K562 (cell line): ENCODE measurements around the gene TMEM72. TPM values are rescaled to one million over a fixed set of nuclear protein-coding genes. Genes with fewer than 3 reads are reported as not detected.

Experiments used
- ATAC-seq: fragments of 200-7000 bp; cut with Tn5 transposase; 3 replicates; pipeline ENCODE4 v1.9.1; 2020; ENCODE audit warnings: moderate library complexity
- BruUV-seq: library from RNA; stranded (reverse); fragments of 400-500 nt; replicated peaks from 2 replicates; lab custom pipeline; 2021; lab: Mats Ljungman, UMichigan
- CTCF ChIA-PET: fragments of 300-600 bp; formaldehyde crosslinking; extraction: SDS; loops from one replicate; lab custom pipeline; 2021; ENCODE audit warnings: low intra/inter-chr PET ratio; lab: Yijun Ruan, JAX
- POLR2A ChIA-PET: fragments of 300-600, 350-650 bp; sonication (Branson Sonifier 250); formaldehyde crosslinking; extraction: SDS; loops from one replicate; lab custom pipeline; 2021; ENCODE audit warnings: antibody characterized with exemption, inconsistent platforms; lab: Yijun Ruan, JAX
- DNase-seq, 4 experiments: peaks; one replicate each; pipeline versions ENCODE4 v3.0.0 to v3.0.0-alpha.2; 2011 to 2018; ENCODE audit warnings: low spot score in 3 of 4, mixed read lengths in 3 of 4; ENCODE audit errors: extremely low read depth in 1 of 4
- FAIRE-seq: peaks from 2 replicates; lab custom pipeline; 2011; peaks lifted over from hg19 to GRCh38; lab: Jason Lieb, UNC
- H2AFZ ChIP-seq: 2 replicates; pipeline ENCODE4 v1.6.0; 2011; ENCODE audit warnings: low read depth, low read length, control low read depth, inconsistent platforms
- H3K27ac ChIP-seq: fragments of 200-600 bp; 3 replicates; pipeline ENCODE4 v1.8.0; 2011; ENCODE audit warnings: low read depth, mild to moderate bottlenecking, control low read depth, inconsistent platforms, low read length, moderate library complexity, mixed read lengths; ENCODE audit errors: extremely low read depth
- H3K27me3 ChIP-seq, 2 experiments: fragments of 300-600 bp in 1 of 2; 2 replicates in 1 of 2; 3 replicates in 1 of 2; pipeline versions ENCODE4 v1.6.0 to v1.8.0; 2011; ENCODE audit warnings: inconsistent platforms in 2 of 2, low read length in 2 of 2, mild to moderate bottlenecking in 1 of 2, mixed read lengths in 1 of 2, moderate library complexity in 1 of 2; ENCODE audit not compliant: control insufficient read depth in 2 of 2, insufficient read depth in 2 of 2
- H3K36me3 ChIP-seq: fragments of 300-600 bp; 3 replicates; pipeline ENCODE4 v1.8.0; 2011; ENCODE audit warnings: mild to moderate bottlenecking, low read length, inconsistent platforms; ENCODE audit not compliant: control insufficient read depth, insufficient read depth
- H3K4me1 ChIP-seq, 2 experiments: fragments of 200-600 bp in 1 of 2; replicated peaks in 1 of 2; 2 replicates in 1 of 2; 3 replicates in 1 of 2; pipeline versions ENCODE4 v1.5.1 to v1.8.0; 2011; ENCODE audit warnings: inconsistent platforms in 2 of 2, low read length in 2 of 2, mild to moderate bottlenecking in 1 of 2, mixed read lengths in 1 of 2, moderate library complexity in 1 of 2; ENCODE audit not compliant: control insufficient read depth in 2 of 2, insufficient read depth in 2 of 2
- H3K4me2 ChIP-seq: 2 replicates; pipeline ENCODE4 v1.6.1; 2011; ENCODE audit warnings: low read length, control low read depth, inconsistent platforms, mixed read lengths; ENCODE audit not compliant: insufficient read depth
- H3K4me3 ChIP-seq: fragments of 200-600 bp; sonication (generic), shearing (Covaris generic); 2 replicates; pipeline ENCODE4 v1.5.1; 2016; ENCODE audit warnings: control low read depth, inconsistent platforms
- H3K79me2 ChIP-seq: fragments of 200-600 bp; 3 replicates; pipeline ENCODE4 v1.8.0; 2011; ENCODE audit warnings: low read length, inconsistent platforms; ENCODE audit not compliant: control insufficient read depth, insufficient read depth
- H3K9ac ChIP-seq, 2 experiments: 2 replicates each; pipeline versions ENCODE4 v1.6.0 to v1.6.1; 2011; ENCODE audit warnings: low read depth in 2 of 2, low read length in 2 of 2, control low read depth in 1 of 2, inconsistent platforms in 1 of 2, mild to moderate bottlenecking in 1 of 2, mixed read lengths in 1 of 2; ENCODE audit not compliant: insufficient read depth in 1 of 2
- H3K9me1 ChIP-seq: one replicate; pipeline ENCODE4 v1.6.0; 2011; ENCODE audit warnings: inconsistent platforms, mild to moderate bottlenecking, low read length, moderate library complexity; ENCODE audit not compliant: control insufficient read depth, insufficient read depth
- H3K9me3 ChIP-seq: replicated peaks from 2 replicates; pipeline ENCODE4 v1.5.1; 2011; ENCODE audit warnings: low read depth, low read length, inconsistent platforms; ENCODE audit not compliant: control insufficient read depth, insufficient read depth
- H4K20me1 ChIP-seq: replicated peaks from 2 replicates; pipeline ENCODE4 v1.6.1; 2011; ENCODE audit warnings: low read length, inconsistent platforms, mixed read lengths; ENCODE audit not compliant: control insufficient read depth, insufficient read depth
- PTBP1 ChIP-seq: fragments of 200-400 bp; formaldehyde crosslinking; IDR thresholded peaks from 2 replicates; pipeline ENCODE4 v1.6.1; 2017; ENCODE audit warnings: low read depth, low read length
- ZNF311 ChIP-seq: fragments of 250-450 bp; sonication (Bioruptor Pico); IDR thresholded peaks from 2 replicates; pipeline ENCODE4 v1.4.0; 2020; ENCODE audit warnings: mild to moderate bottlenecking, moderate library complexity
- ZNF407 ChIP-seq: fragments of 450-650 bp; IDR thresholded peaks from 2 replicates; pipeline ENCODE4 v1.6.1; 2016; ENCODE audit warnings: low read depth
- WGBS: fragments of 100-300 bp; shearing (Covaris generic); methylation state at CpG from one replicate; pipeline ENCODE4 v1.1.6; 2016; ENCODE audit warnings: low coverage, mixed read lengths; ENCODE audit not compliant: insufficient coverage; ENCODE audit errors: missing lambda C conversion rate; 5-methylcytosine and 5-hydroxymethylcytosine counted together
- in situ Hi-C: fragments of 300-500 bp; cut with MboI; formaldehyde crosslinking; loops from 4 replicates; pipeline ENCODE4 v1.15.0; 2018; ENCODE audit warnings: inconsistent platforms, mixed read lengths
- intact Hi-C: fragments of 100-400 bp; cut with micrococcal nuclease; formaldehyde crosslinking; loops from 2 replicates; pipeline ENCODE4 v1.14.2; 2022
- polyA plus RNA-seq, 8 experiments: library from polyadenylated mRNA; depleted of rRNA in 4 of 8; stranded (reverse) in 5 of 8; unstranded in 3 of 8; fragments of >200 nt; fragmentation: Nextera tagmentation in 2 of 8; fragmentation: Illumina TruSeq in 1 of 8; extraction: Ambion mirVana in 2 of 8; extraction: Trizol in 1 of 8; gene quantifications; 2 replicates each; pipeline versions ENCODE4 v1.2.1 to v1.2.3, GENCODE V29; 2011 to 2014; ENCODE audit warnings: inconsistent platforms in 1 of 8, missing spikeins in 1 of 8
- total RNA-seq, 7 experiments: library from RNA; depleted of rRNA in 6 of 7; stranded (reverse); fragments of >200 nt in 6 of 7; fragmentation: Illumina TruSeq in 2 of 7; extraction: Trizol in 2 of 7; gene quantifications; 2 replicates each; pipeline versions ENCODE4 v1.2.1 to v1.2.3, GENCODE V29; 2011 to 2021; ENCODE audit warnings: low replicate concordance in 1 of 7
- TF ChIP-seq, protein P1 (sequence below): sonication (generic); formaldehyde crosslinking; IDR thresholded peaks from 2 replicates; pipeline ENCODE4 v1.8.1; 2023; ENCODE audit warnings: mild to moderate bottlenecking, missing genetic modification reagents
- TF ChIP-seq, protein P2 (sequence below): IDR thresholded peaks from 2 replicates; pipeline ENCODE4 v1.6.1; 2014; ENCODE audit warnings: antibody characterized with exemption

TMEM72 gene
- total and polyA plus RNA-seq, 9 of the 15 experiments (the other 6 are each of a cell fraction or from before 2014, with no cell fraction given) = not detected

DNA sequence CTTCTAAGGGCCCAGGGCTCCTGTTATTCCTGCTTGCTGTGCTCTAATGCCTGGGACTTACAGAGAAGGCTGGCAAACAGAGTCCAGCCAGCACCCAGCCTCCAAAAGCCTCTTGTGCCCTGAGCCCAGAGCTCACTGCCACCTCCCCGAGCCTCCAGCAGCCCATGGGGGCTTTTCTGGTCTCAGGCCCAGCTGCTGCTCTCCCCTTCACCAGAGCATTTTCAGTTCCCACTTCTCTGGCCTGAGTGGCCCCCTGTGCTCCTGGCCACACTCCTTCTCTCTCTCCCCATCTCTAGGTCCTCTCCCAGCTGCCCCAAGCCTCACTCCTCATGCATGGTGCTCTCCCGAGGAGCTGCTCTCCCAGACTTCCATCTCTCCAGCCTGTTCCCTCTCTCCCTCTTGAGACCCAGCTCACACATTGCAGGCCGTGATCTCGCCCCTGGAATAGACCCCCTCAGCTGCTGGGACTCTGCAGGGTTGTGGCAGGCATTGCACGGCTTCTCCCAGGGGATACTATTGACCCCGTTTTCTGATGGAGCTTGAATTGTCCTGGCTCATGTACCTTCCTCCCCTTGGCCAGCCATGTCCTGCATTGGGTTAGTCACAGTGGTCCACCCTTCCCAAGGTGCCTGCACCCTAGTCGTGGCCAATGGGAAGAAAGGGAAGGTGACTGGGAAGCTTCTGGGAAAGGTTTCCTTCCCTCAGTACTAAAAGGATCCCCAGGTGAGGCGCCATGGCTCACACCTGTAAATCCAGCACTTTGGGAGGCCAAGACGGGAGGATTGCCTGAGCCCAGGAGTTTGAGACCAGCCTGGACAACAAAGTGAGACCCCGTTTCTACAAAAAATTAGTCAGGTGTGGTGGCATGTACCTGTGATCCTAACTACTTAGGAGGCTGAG is 39.4 kb downstream of the TMEM72 start (continued):
- TF ChIP-seq, protein P1, sequence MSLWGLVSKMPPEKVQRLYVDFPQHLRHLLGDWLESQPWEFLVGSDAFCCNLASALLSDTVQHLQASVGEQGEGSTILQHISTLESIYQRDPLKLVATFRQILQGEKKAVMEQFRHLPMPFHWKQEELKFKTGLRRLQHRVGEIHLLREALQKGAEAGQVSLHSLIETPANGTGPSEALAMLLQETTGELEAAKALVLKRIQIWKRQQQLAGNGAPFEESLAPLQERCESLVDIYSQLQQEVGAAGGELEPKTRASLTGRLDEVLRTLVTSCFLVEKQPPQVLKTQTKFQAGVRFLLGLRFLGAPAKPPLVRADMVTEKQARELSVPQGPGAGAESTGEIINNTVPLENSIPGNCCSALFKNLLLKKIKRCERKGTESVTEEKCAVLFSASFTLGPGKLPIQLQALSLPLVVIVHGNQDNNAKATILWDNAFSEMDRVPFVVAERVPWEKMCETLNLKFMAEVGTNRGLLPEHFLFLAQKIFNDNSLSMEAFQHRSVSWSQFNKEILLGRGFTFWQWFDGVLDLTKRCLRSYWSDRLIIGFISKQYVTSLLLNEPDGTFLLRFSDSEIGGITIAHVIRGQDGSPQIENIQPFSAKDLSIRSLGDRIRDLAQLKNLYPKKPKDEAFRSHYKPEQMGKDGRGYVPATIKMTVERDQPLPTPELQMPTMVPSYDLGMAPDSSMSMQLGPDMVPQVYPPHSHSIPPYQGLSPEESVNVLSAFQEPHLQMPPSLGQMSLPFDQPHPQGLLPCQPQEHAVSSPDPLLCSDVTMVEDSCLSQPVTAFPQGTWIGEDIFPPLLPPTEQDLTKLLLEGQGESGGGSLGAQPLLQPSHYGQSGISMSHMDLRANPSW (CRISPR knock-in tag) = no peak
- TF ChIP-seq PTBP1 = no peak

- H3K4me2 ChIP-seq = no peak overlapping the region
- 3% methylated on average over 7 of the region's 7 CpGs for WGBS
- H3K9ac ChIP-seq = no peak overlapping the region
- ChIA-PET CTCF (no interaction called here), POLR2A (no interaction called here)
- peaks cover 17 to 29% of the 10 kb centered on the region in 2 experiments; a peak in 4 of 5 replicates for H3K27me3 ChIP-seq
- no peaks in the 10 kb centered on the region for H3K4me1 ChIP-seq
- no peak overlapping the region for H2AFZ ChIP-seq
- in situ Hi-C loops (no loop called here), intact Hi-C loops (no loop called here)
- no peaks in the 10 kb centered on the region for H3K9me3 ChIP-seq
- H4K20me1 ChIP-seq = no peaks in the 10 kb centered on the region
- no TSS peak for BruUV-seq
- H3K27ac ChIP-seq = no peak overlapping the region
- no peak overlapping the region for H3K4me3 ChIP-seq
- peak; percentile 15 for FAIRE-seq
- no peak for DNase-seq
- no peaks in the 10 kb centered on the region for H3K79me2 ChIP-seq
- no peaks in the 10 kb centered on the region for H3K9me1 ChIP-seq
- no peak for ATAC-seq
- H3K36me3 ChIP-seq = no peaks in the 10 kb centered on the region
- no peak for TF ChIP-seq ZNF311 (CRISPR knock-in tag)
- TF ChIP-seq ZNF407 = no peak
- TF ChIP-seq, protein P2, sequence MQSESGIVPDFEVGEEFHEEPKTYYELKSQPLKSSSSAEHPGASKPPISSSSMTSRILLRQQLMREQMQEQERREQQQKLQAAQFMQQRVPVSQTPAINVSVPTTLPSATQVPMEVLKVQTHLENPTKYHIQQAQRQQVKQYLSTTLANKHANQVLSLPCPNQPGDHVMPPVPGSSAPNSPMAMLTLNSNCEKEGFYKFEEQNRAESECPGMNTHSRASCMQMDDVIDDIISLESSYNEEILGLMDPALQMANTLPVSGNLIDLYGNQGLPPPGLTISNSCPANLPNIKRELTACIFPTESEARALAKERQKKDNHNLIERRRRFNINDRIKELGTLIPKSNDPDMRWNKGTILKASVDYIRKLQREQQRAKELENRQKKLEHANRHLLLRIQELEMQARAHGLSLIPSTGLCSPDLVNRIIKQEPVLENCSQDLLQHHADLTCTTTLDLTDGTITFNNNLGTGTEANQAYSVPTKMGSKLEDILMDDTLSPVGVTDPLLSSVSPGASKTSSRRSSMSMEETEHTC = no peak
Measured at GRCh38 chr10:44951576-44952226, 40.6 kb downstream of the TMEM72 start.
